Natural killer cell (primary cell): ENCODE data around the gene LMAN2. TPM values are rescaled to one million over a fixed set of nuclear protein-coding genes. Genes with fewer than 3 reads are reported as not detected.
"Not testable (repeated sequence)": the region's sequence is repeated elsewhere in the genome, so short reads cannot be mapped to it uniquely, and the experiment has no call there.

Experiments
- ATAC-seq, 3 donors: fragments of 150-1000 bp in 2 of 3; fragments of 200-7000 bp in 1 of 3; cut with Tn5 transposase; 1 replicate in 1 of 3; 2 replicates in 2 of 3; pipeline ENCODE4 v1.10.0; 2021; ENCODE audit warnings: mild to moderate bottlenecking in 2 of 3, moderate library complexity in 2 of 3
- DNase-seq, 2 donors: peaks; one replicate each; pipeline versions ENCODE4 v3.0.0 to v3.0.0-alpha.2; 2013 to 2021; ENCODE audit warnings: mixed read lengths in 1 of 2
- H3K27ac ChIP-seq: one replicate; pipeline ENCODE4 v1.5.1; 2013; ENCODE audit warnings: mild to moderate bottlenecking, low read length
- H3K27me3 ChIP-seq: one replicate; pipeline ENCODE4 v1.6.1; 2013; ENCODE audit warnings: low read length; ENCODE audit not compliant: control insufficient read depth, insufficient read depth
- H3K36me3 ChIP-seq: one replicate; pipeline ENCODE4 v1.6.1; 2013; ENCODE audit warnings: low read length; ENCODE audit not compliant: control insufficient read depth, insufficient read depth
- H3K4me1 ChIP-seq: one replicate; pipeline ENCODE4 v1.6.1; 2013; ENCODE audit warnings: low read length; ENCODE audit not compliant: control insufficient read depth, insufficient read depth
- H3K4me3 ChIP-seq: one replicate; pipeline ENCODE4 v1.5.1; 2013; ENCODE audit warnings: low read length
- H3K9me3 ChIP-seq: one replicate; pipeline ENCODE4 v1.6.1; 2013; ENCODE audit warnings: low read length; ENCODE audit not compliant: control insufficient read depth, insufficient read depth
- H3K27ac Mint-ChIP-seq, 2 donors: one replicate each; pipeline ENCODE4 v1.8.0; 2022; ENCODE audit warnings: mild to moderate bottlenecking in 2 of 2, mixed read lengths in 2 of 2, moderate library complexity in 1 of 2
- H3K27me3 Mint-ChIP-seq, 2 donors: one replicate each; pipeline ENCODE4 v1.8.0; 2022; ENCODE audit warnings: low read depth in 2 of 2, mixed read lengths in 2 of 2
- H3K36me3 Mint-ChIP-seq: one replicate; pipeline ENCODE4 v1.8.0; 2022; ENCODE audit warnings: mixed read lengths
- H3K4me1 Mint-ChIP-seq, 2 donors: one replicate each; pipeline ENCODE4 v1.8.0; 2022; ENCODE audit warnings: mixed read lengths in 2 of 2
- H3K4me3 Mint-ChIP-seq: one replicate; pipeline ENCODE4 v1.8.0; 2022; ENCODE audit warnings: mild to moderate bottlenecking, moderate library complexity, mixed read lengths
- H3K9me3 Mint-ChIP-seq, 2 donors: one replicate each; pipeline ENCODE4 v1.8.0; 2022; ENCODE audit warnings: mixed read lengths in 2 of 2
- WGBS: methylation state at CpG from one replicate; pipeline ENCODE4 v1.1.7; 2013; ENCODE audit warnings: missing lambda C conversion rate; ENCODE audit not compliant: insufficient coverage; 5-methylcytosine and 5-hydroxymethylcytosine counted together
- intact Hi-C: fragments of 100-400 bp; cut with micrococcal nuclease; formaldehyde crosslinking; loops from one replicate; pipeline ENCODE4 v1.14.2; 2022
- total RNA-seq, 4 donors: library from RNA; stranded (reverse); fragments of 120-200 nt in 1 of 4; gene quantifications; one replicate each; pipeline versions ENCODE4 v1.2.3 to v1.2.4, GENCODE V29; 2013 to 2022
- TF ChIP-seq, protein P1 (sequence below): fragments of 200-600 bp; IDR thresholded peaks from one replicate; pipeline ENCODE4 v1.8.0; 2022; ENCODE audit warnings: antibody characterized with exemption

LMAN2 gene
- total RNA-seq, 3 donors from 2014 or later (not counting 1 experiment from before 2014, with no cell fraction given), result 112 to 124 (median 114) TPM

DNA sequence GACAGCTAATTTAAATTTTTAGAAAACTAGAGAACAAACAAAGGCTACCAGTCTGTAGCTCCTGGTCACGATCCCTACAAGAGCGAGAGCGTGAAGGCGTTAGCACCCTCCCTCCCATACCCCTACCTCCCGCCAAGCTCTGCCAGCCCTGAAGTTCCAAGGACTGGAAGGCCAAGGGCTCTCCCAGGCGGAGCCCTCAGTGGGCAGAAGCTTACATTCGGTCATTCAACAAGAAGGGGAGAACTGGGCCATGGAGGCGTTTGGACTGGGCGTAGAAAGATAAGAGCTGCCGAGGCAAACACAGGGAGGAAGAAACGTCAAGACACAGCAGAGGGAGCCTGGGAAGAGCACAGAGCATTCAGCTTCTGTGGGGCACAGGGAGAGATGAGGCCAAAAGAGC lies 42.7 kb downstream of the LMAN2 start:
- Histone ChIP-seq H3K4me1 (peaks cover 92% of the 10 kb centered on the region), H3K27ac (peak overlapping the region; percentile 56), H3K27me3 (no peaks in the 10 kb centered on the region), H3K4me3 (no peak overlapping the region), H3K9me3 (no peaks in the 10 kb centered on the region), H3K36me3 (peaks cover 24% of the 10 kb centered on the region)
- Mint-ChIP-seq H3K36me3 (no peaks in the 10 kb centered on the region), H3K4me1 (peaks cover 57 to 69% of the 10 kb centered on the region in 2 donors), H3K9me3 (no peaks in the 10 kb centered on the region), H3K27me3 (no peaks in the 10 kb centered on the region), H3K4me3 (peak overlapping the region; percentile 66), H3K27ac (peak overlapping the region; percentile 47 to 82)
- intact Hi-C loops, result no loop called here
- 92% methylated on average over 11 of the region's 11 CpGs for WGBS
- no peak for ATAC-seq
- TF ChIP-seq, protein P1, sequence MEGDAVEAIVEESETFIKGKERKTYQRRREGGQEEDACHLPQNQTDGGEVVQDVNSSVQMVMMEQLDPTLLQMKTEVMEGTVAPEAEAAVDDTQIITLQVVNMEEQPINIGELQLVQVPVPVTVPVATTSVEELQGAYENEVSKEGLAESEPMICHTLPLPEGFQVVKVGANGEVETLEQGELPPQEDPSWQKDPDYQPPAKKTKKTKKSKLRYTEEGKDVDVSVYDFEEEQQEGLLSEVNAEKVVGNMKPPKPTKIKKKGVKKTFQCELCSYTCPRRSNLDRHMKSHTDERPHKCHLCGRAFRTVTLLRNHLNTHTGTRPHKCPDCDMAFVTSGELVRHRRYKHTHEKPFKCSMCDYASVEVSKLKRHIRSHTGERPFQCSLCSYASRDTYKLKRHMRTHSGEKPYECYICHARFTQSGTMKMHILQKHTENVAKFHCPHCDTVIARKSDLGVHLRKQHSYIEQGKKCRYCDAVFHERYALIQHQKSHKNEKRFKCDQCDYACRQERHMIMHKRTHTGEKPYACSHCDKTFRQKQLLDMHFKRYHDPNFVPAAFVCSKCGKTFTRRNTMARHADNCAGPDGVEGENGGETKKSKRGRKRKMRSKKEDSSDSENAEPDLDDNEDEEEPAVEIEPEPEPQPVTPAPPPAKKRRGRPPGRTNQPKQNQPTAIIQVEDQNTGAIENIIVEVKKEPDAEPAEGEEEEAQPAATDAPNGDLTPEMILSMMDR, result no peak
- no peak for DNase-seq

DNA sequence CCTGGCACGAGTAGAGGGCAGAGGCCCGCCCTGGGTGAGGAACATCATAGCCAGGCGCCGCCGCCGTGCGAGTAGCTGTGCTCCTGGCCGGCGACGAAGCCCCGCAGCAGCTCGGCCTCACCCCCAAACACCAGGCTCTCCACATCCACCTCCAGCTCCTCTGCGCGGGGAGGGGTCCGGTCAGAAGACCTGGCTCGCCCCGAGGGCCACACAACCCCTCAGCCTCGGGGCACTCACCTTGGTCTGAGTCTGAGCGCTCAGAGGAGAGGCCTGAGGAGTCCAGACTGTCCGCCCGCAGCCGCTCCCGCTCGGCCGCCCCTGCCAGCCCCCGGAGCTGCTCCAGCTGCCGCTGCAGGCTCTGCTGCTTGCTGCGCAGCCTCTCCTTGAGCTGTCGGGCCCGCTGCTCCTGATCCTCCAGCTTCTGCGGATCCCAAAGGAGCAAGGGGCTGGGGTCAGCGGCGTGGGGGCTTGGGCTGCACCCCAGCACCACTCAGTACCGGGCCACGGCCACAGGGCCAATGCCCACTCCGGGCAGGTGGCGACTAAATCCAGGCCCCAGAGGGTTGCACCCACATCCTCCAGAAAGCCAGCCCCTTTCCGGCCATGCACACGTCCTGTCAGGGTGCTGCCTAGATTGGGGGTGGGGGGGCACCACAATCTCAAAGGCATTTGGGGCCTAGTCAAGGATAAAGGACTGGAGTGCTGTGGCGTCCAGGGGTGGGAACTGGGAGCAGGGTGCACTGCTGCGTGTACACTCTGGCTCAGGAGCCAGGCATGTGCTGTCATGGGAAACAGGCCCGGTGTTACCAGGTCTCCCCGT lies 43.7 kb downstream of the LMAN2 start:
- no peaks in the 10 kb centered on the region for H3K9me3 ChIP-seq
- Mint-ChIP-seq H3K4me1 (peaks cover 55 to 77% of the 10 kb centered on the region in 2 donors), H3K9me3 (no peaks in the 10 kb centered on the region), H3K36me3 (no peaks in the 10 kb centered on the region), H3K27me3 (no peaks in the 10 kb centered on the region), H3K27ac (peak overlapping the region; percentile 66 to 89), H3K4me3 (peak overlapping the region; percentile 28)
- peak overlapping the region; percentile 44 for H3K27ac ChIP-seq
- DNase-seq (no peak), ATAC-seq (no peak)
- H3K36me3 ChIP-seq, result peaks cover 24% of the 10 kb centered on the region
- TF ChIP-seq, protein P1, result no peak
- 80% methylated on average over 43 of the region's 43 CpGs for WGBS
- intact Hi-C loops, result no loop called here
- H3K4me3 ChIP-seq, result peak overlapping the region; percentile 20
- H3K4me1 ChIP-seq, result peaks cover 89% of the 10 kb centered on the region
- no peaks in the 10 kb centered on the region for H3K27me3 ChIP-seq

DNA sequence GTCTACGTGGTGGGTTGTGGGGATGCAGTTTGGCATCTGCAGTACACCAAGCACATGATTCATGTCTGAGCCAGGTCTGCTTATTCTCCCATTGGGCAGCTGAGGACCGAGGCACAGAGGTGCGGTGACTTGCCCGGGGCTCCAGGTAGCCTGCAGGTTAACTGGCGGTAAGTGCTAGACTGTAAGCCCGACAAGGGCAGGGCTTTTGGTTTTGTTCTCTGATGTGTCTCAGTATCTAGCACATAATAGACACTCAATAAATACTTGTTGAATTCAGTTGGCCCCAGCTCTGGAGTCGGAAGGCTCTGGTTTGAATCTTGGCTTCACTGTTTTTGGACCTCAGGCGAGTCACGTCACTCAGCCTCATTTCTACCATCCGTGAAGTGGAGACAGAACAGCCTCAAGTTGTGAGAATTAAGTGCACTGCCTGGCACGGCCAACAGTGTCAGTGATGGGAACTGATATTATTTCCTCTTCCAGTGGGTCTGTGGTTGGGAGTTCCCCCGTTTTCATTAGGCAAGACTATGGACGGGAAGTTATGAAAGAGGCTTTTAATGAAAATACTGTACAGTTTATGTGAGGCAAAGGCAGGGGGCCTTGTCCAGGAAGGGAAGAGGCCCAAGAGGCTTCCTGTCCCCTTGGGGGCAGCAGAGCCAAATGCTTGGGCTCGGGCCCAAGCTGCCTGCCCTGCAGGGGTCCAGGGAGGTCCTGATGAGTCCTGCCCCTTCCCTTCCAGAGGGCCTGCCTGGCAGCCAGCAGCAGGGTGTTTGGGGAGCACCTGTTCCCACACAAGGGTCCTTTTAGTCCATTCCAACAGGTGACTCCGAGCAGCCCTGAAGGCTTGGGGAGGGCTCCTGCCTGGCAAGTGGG lies 44.6 kb downstream of the LMAN2 start:
- Histone ChIP-seq H3K4me1 (peaks cover 90% of the 10 kb centered on the region), H3K27me3 (no peaks in the 10 kb centered on the region), H3K9me3 (no peaks in the 10 kb centered on the region), H3K4me3 (peak overlapping the region; percentile 20), H3K27ac (peak overlapping the region; percentile 44), H3K36me3 (peaks cover 25% of the 10 kb centered on the region)
- TF ChIP-seq, protein P1, result no peak
- Mint-ChIP-seq H3K27me3 (no peaks in the 10 kb centered on the region), H3K4me1 (peaks cover 60 to 76% of the 10 kb centered on the region in 2 donors), H3K27ac (peak overlapping the region; percentile 66 to 89), H3K9me3 (no peaks in the 10 kb centered on the region), H3K4me3 (peak overlapping the region; percentile 76), H3K36me3 (no peaks in the 10 kb centered on the region)
- DNase-seq (peak in 1 of 2 donors; percentile 48), ATAC-seq (peak in 1 of 3 donors; percentile 37)
- intact Hi-C loops, result no loop called here
- 71% methylated on average over 15 of the region's 15 CpGs for WGBS

DNA sequence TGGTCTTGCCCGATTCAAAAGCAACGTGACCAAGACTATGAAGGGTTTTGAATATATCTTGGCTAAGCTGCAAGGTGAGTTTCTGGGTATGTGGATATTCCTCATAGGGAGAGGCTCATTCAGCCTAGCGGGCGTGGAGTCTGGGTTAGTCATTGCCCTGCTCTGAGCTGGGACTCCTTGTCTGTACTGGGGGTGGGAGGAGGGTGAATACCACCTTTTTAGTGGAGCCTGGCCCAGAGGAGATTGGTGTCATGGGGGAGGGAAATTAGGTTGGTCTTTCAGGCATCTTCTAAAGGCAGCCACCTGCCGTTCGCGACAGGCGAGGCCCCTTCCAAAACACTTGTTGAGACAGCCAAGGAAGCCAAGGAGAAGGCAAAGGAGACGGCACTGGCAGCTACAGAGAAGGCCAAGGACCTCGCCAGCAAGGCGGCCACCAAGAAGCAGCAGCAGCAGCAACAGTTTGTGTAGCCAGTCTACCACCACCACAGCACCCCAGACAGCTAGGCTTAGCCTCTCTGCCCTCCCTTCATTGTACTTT lies 45.3 kb downstream of the LMAN2 start:
- Mint-ChIP-seq H3K4me3 (peak overlapping the region; percentile 42), H3K27ac (peak overlapping the region; percentile 58 to 89), H3K4me1 (peaks cover 67 to 78% of the 10 kb centered on the region in 2 donors)
- DNase-seq, intact Hi-C loops, ATAC-seq, H3K4me3 ChIP-seq, H3K27me3 Mint-ChIP-seq, H3K9me3 Mint-ChIP-seq, H3K9me3 ChIP-seq, H3K36me3 Mint-ChIP-seq, H3K27me3 ChIP-seq: not testable (repeated sequence)
- WGBS, result 93% methylated on average over 11 of the region's 11 CpGs
- peak overlapping the region; percentile 27 for H3K27ac ChIP-seq
- H3K36me3 ChIP-seq, result peaks cover 33% of the 10 kb centered on the region
- peaks cover 90% of the 10 kb centered on the region for H3K4me1 ChIP-seq
